Endothelial cell of umbilical vein (primary cell): ENCODE measurements around the gene MRPL27.

Experiments
- EZH2 ChIP-seq: IDR thresholded peaks from 2 replicates; pipeline ENCODE4 v1.6.1; 2012; ENCODE audit warnings: borderline replicate concordance, low read depth, mild to moderate bottlenecking, moderate library complexity, low read length, inconsistent platforms; ENCODE audit not compliant: severe bottlenecking
- FOS ChIP-seq: IDR thresholded peaks from 2 replicates; pipeline ENCODE4 v1.6.1; 2011; ENCODE audit warnings: mild to moderate bottlenecking, low read length, moderate library complexity, borderline replicate concordance; ENCODE audit not compliant: insufficient read depth
- POLR2A ChIP-seq: IDR thresholded peaks from 2 replicates; pipeline ENCODE4 v1.6.1; 2012; ENCODE audit warnings: low read depth, mild to moderate bottlenecking, control low read depth, low read length
- TF ChIP-seq, protein P1 (sequence below), 2 donors: IDR thresholded peaks; 1 replicate in 1 of 2; 2 replicates in 1 of 2; pipeline ENCODE4 v1.5.1; 2011; ENCODE audit warnings: low read length in 2 of 2, mild to moderate bottlenecking in 2 of 2, moderate library complexity in 2 of 2, control low read depth in 1 of 2, inconsistent platforms in 1 of 2, low read depth in 1 of 2; ENCODE audit not compliant: insufficient read depth in 1 of 2; ENCODE audit errors: extremely low read depth in 1 of 2

- TF ChIP-seq, protein P1, sequence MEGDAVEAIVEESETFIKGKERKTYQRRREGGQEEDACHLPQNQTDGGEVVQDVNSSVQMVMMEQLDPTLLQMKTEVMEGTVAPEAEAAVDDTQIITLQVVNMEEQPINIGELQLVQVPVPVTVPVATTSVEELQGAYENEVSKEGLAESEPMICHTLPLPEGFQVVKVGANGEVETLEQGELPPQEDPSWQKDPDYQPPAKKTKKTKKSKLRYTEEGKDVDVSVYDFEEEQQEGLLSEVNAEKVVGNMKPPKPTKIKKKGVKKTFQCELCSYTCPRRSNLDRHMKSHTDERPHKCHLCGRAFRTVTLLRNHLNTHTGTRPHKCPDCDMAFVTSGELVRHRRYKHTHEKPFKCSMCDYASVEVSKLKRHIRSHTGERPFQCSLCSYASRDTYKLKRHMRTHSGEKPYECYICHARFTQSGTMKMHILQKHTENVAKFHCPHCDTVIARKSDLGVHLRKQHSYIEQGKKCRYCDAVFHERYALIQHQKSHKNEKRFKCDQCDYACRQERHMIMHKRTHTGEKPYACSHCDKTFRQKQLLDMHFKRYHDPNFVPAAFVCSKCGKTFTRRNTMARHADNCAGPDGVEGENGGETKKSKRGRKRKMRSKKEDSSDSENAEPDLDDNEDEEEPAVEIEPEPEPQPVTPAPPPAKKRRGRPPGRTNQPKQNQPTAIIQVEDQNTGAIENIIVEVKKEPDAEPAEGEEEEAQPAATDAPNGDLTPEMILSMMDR (IDR thresholded peaks at IDR 0.05; ENCODE audit: extremely low read depth in 1 of 2, insufficient read depth in 1 of 2, low read depth in 1 of 2, low read length in 2 of 2): no peak
- TF ChIP-seq POLR2A (no peak), EZH2 (no peak), FOS (no peak)
Observed at GRCh38 chr17:50382931-50383330, 9.9 kb upstream of the MRPL27 start.
